NCI-H748 (cell line): ENCODE measurements around the gene UBALD2.
"Not testable (repeated sequence)": the region's sequence is repeated elsewhere in the genome, so short reads cannot be mapped to it uniquely, and the experiment has no call there.

Source experiments
- DNase-seq: peaks from one replicate; lab custom pipeline; 2025; ENCODE audit not compliant: unreplicated experiment; lab: John Stamatoyannopoulos, UW

Gene UBALD2

GRCh38 chr17:76244721-76245120 is 20.4 kb upstream of the UBALD2 start:
- not testable (repeated sequence) for DNase-seq

GRCh38 chr17:76246080-76247066 is 18.8 kb upstream of the UBALD2 start:
- DNase-seq: no peak

- no peak for DNase-seq
Measured at GRCh38 chr17:76247304-76247703, 17.8 kb upstream of the UBALD2 start.

- no peak for DNase-seq
Measured at GRCh38 chr17:76248013-76248782, 16.9 kb upstream of the UBALD2 start.

- no peak for DNase-seq
Measured at GRCh38 chr17:76250141-76250540, 15.0 kb upstream of the UBALD2 start.

GRCh38 chr17:76251478-76252039 is 13.6 kb upstream of the UBALD2 start:
- DNase-seq: no peak

- no peak for DNase-seq
Measured at GRCh38 chr17:76252040-76252954, 12.9 kb upstream of the UBALD2 start.

- not testable (repeated sequence) for DNase-seq
Measured at GRCh38 chr17:76252967-76253766, 12.0 kb upstream of the UBALD2 start.

GRCh38 chr17:76253841-76254240 is 11.3 kb upstream of the UBALD2 start:
- DNase-seq: no peak

- DNase-seq: no peak
Measured at GRCh38 chr17:76254275-76254674, 10.9 kb upstream of the UBALD2 start.

- no peak for DNase-seq
Measured at GRCh38 chr17:76255801-76256429, 9.2 kb upstream of the UBALD2 start.

GRCh38 chr17:76256430-76257050 is 8.6 kb upstream of the UBALD2 start:
- not testable (repeated sequence) for DNase-seq

- DNase-seq: no peak
Measured at GRCh38 chr17:76260220-76260619, 4.9 kb upstream of the UBALD2 start.

GRCh38 chr17:76260669-76261068 is 4.5 kb upstream of the UBALD2 start:
- no peak for DNase-seq

GRCh38 chr17:76261421-76262215 is 3.5 kb upstream of the UBALD2 start:
- no peak for DNase-seq

GRCh38 chr17:76262732-76263344 is 2.3 kb upstream of the UBALD2 start:
- no peak for DNase-seq

- DNase-seq: no peak
Measured at GRCh38 chr17:76263896-76264295, 1.3 kb upstream of the UBALD2 start.

- DNase-seq: no peak
Measured at GRCh38 chr17:76264425-76264754, 758 bp upstream of the UBALD2 start.
